ENCODE data around the gene SARNP.

- TF ChIP-seq POLR2AphosphoS5 (IDR thresholded peaks at IDR 0.05; ENCODE audit: low read depth, low read length): no peak
- no peak for TF ChIP-seq POLR2A (IDR thresholded peaks at IDR 0.05; ENCODE audit: low read depth, low read length)
- TF ChIP-seq TAF1 (IDR thresholded peaks at IDR 0.05; ENCODE audit: low read depth, low read length): no peak
- TF ChIP-seq POU2F2 (IDR thresholded peaks at IDR 0.05; ENCODE audit: low read depth, low read length): no peak
- TF ChIP-seq SPI1 (IDR thresholded peaks at IDR 0.05; ENCODE audit: low read depth, low read length): no peak
- TF ChIP-seq PAX5 (IDR thresholded peaks at IDR 0.05; ENCODE audit: insufficient read depth, low read length, severe bottlenecking): no peak
These were observed 10.3 kb upstream of the SARNP start for GRCh38 chr12:55827806-55828205.
